Epithelial cell of esophagus (primary cell): Measurements from ENCODE around the gene IL1RL2.

Source experiments
- DNase-seq: peaks from one replicate; pipeline ENCODE4 v3.0.0; 2010; ENCODE audit warnings: low read depth
- H3K4me3 ChIP-seq: 2 replicates; pipeline ENCODE4 v1.5.1; 2011; ENCODE audit warnings: mild to moderate bottlenecking, low read length, control low read depth
- TF ChIP-seq, protein P1 (sequence below): IDR thresholded peaks from 2 replicates; pipeline ENCODE4 v1.5.1; 2011; ENCODE audit warnings: low read depth, mild to moderate bottlenecking, low read length, control low read depth, inconsistent platforms; ENCODE audit not compliant: insufficient read depth; ENCODE audit errors: missing control alignments

The IL1RL2 gene

DNA sequence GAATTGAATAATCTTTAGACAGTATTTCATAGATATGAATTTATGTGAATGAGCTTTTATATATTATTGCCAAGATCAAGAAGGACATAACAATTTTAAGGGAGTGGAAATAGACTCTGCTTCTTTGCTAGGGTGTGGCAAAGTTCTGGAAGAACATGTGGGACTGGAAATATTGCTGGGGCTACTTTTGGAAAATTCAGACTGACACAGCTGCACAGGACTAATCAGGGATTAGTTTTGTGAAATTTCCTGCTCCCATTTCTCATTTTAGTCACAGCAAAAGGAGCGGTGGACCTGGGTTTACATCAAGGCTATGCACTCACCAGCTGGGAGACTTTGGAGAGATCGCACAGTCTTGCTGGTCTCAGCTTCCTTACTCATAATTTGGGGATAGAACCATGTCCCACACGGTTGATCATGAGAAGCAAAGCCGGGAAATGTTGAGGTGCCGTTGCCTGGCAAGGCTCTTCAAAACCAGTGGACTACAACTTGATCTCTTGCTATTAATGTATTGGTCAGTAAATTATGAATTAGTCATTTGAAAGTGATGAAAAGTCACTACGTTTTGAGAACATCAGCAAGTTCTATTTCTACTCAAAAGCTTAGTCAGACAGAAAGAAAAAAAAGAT is 42.4 kb downstream of the IL1RL2 start:
- peak; percentile 52 for DNase-seq
- no peak overlapping the region for H3K4me3 ChIP-seq
- TF ChIP-seq, protein P1, sequence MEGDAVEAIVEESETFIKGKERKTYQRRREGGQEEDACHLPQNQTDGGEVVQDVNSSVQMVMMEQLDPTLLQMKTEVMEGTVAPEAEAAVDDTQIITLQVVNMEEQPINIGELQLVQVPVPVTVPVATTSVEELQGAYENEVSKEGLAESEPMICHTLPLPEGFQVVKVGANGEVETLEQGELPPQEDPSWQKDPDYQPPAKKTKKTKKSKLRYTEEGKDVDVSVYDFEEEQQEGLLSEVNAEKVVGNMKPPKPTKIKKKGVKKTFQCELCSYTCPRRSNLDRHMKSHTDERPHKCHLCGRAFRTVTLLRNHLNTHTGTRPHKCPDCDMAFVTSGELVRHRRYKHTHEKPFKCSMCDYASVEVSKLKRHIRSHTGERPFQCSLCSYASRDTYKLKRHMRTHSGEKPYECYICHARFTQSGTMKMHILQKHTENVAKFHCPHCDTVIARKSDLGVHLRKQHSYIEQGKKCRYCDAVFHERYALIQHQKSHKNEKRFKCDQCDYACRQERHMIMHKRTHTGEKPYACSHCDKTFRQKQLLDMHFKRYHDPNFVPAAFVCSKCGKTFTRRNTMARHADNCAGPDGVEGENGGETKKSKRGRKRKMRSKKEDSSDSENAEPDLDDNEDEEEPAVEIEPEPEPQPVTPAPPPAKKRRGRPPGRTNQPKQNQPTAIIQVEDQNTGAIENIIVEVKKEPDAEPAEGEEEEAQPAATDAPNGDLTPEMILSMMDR: no peak

DNA sequence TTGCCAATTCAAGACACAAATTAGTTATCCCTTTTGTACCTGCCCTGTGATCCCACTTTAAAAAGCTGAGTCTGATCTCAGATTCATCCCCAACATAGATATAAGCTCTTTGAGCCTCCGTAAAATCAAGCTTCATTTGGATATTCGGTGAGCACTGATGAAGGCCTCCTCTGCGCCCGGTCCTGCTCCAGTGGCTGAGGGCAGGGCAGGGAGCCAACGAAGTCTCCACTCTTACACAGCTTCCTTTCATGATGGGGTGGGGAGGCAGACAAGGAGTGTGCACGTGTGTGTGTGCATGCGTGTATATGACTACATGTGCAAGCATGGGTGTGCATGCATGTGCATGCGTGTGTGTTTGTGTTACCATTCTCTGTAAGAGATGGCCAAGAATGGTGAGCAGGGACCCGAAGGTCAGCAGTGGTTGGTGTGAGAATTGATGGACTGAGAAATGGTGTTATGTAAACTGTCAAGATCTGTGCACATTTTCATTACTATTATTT is 43.6 kb downstream of the IL1RL2 start:
- TF ChIP-seq, protein P1: no peak
- no peak overlapping the region for H3K4me3 ChIP-seq
- no peak for DNase-seq

DNA sequence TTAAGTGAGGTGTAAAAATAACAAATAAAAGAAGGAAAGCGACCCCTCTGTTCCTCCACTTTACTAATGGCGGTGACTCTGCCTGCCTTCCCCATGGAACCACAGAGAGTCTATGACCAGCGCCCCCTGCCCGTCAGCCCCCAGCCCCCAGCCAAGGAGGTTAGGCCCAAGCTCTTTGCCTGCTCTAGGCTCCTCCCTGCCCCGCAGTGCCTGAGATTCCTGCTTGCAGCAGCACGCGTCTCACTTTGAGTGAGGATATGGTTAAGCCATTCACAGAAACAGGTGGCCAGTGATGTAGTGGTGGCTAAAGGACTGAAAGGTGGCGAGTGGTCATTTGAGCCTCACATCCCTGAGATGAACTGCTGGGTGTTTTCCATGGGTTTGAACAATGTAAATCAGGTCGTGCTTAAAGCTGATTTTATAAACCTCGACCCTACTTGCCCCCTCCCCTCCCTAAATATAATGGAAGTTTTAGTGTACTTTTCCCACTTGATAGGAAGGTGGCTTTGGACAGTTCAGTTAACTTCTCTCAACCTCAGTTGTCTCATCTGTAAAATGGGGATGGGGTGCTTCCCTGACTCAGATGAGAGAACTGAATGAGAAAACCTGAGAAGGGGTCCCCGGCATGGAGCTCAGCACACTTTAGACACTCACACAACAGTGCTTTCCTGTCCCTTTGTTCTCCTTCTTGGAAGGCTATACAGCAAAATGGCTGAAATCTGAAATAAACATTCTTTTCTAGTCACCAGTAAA is 46.5 kb downstream of the IL1RL2 start:
- TF ChIP-seq, protein P1: no peak
- no peak for DNase-seq
- no peak overlapping the region for H3K4me3 ChIP-seq

DNA sequence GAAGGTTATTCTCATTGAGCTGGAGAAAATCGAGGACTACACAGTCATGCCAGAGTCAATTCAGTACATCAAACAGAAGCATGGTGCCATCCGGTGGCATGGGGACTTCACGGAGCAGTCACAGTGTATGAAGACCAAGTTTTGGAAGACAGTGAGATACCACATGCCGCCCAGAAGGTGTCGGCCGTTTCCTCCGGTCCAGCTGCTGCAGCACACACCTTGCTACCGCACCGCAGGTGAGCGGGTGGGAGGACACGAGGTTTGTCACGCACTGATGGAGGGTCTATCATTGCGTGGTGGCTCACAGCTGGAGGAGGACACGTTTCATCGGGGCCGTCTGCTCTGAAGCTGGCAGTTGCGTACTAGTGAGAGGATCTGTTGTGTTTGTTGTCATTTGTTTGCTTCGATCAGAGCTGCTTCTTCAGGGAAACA is 48.2 kb downstream of the IL1RL2 start:
- DNase-seq: no peak
- TF ChIP-seq, protein P1: no peak
- H3K4me3 ChIP-seq: no peak overlapping the region

DNA sequence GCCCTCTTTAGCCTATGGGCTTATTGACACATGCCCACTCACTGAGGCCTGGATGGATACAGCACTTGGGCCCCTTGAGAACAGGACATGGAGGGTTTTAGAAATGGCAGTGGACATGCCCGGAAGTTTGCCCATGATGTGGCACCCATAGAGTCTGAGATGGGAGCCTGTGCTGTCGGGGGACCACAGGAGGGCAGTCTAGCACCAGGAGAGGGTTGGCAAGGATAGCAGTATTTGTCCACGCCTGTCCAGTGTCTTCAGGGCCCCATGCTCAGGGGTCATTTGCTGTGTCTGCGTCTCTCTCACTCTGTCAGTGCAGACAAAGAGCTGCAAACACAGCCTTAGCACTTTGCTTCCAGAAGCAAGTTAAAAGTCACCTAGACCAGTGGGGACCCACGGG is 48.7 kb downstream of the IL1RL2 start:
- peak; percentile 36 for DNase-seq
- H3K4me3 ChIP-seq: no peak overlapping the region
- TF ChIP-seq, protein P1: peak; percentile 34

DNA sequence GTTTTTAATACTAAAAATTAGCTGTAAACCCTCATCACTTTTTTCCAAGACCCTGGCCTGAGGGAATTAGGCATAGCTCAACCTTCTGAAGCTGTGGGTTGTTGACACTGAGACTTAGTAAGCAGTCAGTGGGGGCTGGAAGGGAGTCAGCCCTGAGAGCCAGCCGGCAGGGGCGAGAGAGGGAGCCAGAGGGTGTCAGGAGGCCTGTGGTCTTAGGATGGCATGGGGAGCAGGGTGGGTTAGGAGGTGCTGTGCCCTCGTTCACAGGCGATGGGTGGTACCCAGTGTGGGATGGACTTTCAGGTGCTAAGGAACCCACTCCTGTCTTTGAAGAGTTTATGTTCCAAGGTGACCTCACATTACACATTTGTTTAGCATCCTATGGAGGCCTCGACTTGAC is 49.3 kb downstream of the IL1RL2 start:
- DNase-seq: no peak
- H3K4me3 ChIP-seq: no peak overlapping the region

More for the DNA sequence above, 49.3 kb downstream of the IL1RL2 start:
- TF ChIP-seq, protein P1: no peak
